OCI-LY1 (cell line): Measurements from ENCODE around the gene STRIP2.
"Not testable (repeated sequence)": the region's sequence is repeated elsewhere in the genome, so short reads cannot be mapped to it uniquely, and the experiment has no call there.

ENCODE experiments used
- EZH2 ChIP-seq: fragments of 200-600 bp; sonication (generic), shearing (Covaris generic); IDR thresholded peaks from 2 replicates; pipeline ENCODE4 v1.8.0; 2017; ENCODE audit warnings: borderline replicate concordance, mixed run types, mild to moderate bottlenecking, antibody characterized with exemption, low read length, moderate library complexity, mixed read lengths
- TF ChIP-seq, protein P1 (sequence below): fragments of 200-600 bp; sonication (generic), shearing (Covaris generic); IDR thresholded peaks from 2 replicates; pipeline ENCODE4 v1.5.1; 2017; ENCODE audit warnings: mild to moderate bottlenecking, antibody characterized with exemption, low read length, moderate library complexity, mixed read lengths

GRCh38 chr7:129448608-129449007 is 14.4 kb downstream of the STRIP2 start:
- TF ChIP-seq, protein P1, sequence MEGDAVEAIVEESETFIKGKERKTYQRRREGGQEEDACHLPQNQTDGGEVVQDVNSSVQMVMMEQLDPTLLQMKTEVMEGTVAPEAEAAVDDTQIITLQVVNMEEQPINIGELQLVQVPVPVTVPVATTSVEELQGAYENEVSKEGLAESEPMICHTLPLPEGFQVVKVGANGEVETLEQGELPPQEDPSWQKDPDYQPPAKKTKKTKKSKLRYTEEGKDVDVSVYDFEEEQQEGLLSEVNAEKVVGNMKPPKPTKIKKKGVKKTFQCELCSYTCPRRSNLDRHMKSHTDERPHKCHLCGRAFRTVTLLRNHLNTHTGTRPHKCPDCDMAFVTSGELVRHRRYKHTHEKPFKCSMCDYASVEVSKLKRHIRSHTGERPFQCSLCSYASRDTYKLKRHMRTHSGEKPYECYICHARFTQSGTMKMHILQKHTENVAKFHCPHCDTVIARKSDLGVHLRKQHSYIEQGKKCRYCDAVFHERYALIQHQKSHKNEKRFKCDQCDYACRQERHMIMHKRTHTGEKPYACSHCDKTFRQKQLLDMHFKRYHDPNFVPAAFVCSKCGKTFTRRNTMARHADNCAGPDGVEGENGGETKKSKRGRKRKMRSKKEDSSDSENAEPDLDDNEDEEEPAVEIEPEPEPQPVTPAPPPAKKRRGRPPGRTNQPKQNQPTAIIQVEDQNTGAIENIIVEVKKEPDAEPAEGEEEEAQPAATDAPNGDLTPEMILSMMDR: not testable (repeated sequence)
- TF ChIP-seq EZH2: not testable (repeated sequence)
